B cell (primary cell): Measurements from ENCODE around the gene BRAF. TPM values are rescaled to one million over a fixed set of nuclear protein-coding genes. Genes with fewer than 3 reads are reported as not detected.
"Not testable (repeated sequence)": the region's sequence is repeated elsewhere in the genome, so short reads cannot be mapped to it uniquely, and the experiment has no call there.

Source experiments
- ATAC-seq: fragments of 200-7000 bp; cut with Tn5 transposase; one replicate; pipeline ENCODE4 v1.10.0; 2021; ENCODE audit warnings: low read depth, mild to moderate bottlenecking, moderate number of reproducible peaks, moderate library complexity
- CTCF ChIA-PET: fragments of 350-600 bp; sonication (Branson Sonifier 250); formaldehyde crosslinking; loops from one replicate; lab custom pipeline; 2021; ENCODE audit warnings: antibody characterized with exemption, inconsistent platforms; lab: Charles Lee
- POLR2A ChIA-PET: fragments of 350-600 bp; sonication (Branson Sonifier 250); formaldehyde crosslinking; loops from one replicate; lab custom pipeline; 2021; ENCODE audit warnings: antibody characterized with exemption; lab: Charles Lee
- DNase-seq: peaks from one replicate; pipeline ENCODE4 v3.0.0; 2013
- H2AFZ ChIP-seq: 2 replicates; pipeline ENCODE4 v1.6.1; 2012; ENCODE audit warnings: mild to moderate bottlenecking, low read depth, low read length; ENCODE audit not compliant: insufficient read depth, poor library complexity, severe bottlenecking
- H3K27ac ChIP-seq, 2 donors: 1 replicate in 1 of 2; 2 replicates in 1 of 2; pipeline ENCODE4 v1.5.1; 2012 to 2013; ENCODE audit warnings: low read length in 2 of 2, mild to moderate bottlenecking in 2 of 2, moderate library complexity in 1 of 2
- H3K27me3 ChIP-seq, 4 experiments: fragments of 200-600 bp in 1 of 4; sonication (generic) in 1 of 4; replicated peaks in 1 of 4; 1 replicate in 2 of 4; 2 replicates in 2 of 4; pipeline versions ENCODE4 v1.6.1 to v1.7.0; 2013 to 2016; ENCODE audit warnings: low read length in 3 of 4, mild to moderate bottlenecking in 2 of 4, mixed read lengths in 1 of 4, moderate library complexity in 1 of 4; ENCODE audit not compliant: insufficient read depth in 4 of 4, control insufficient read depth in 3 of 4; ENCODE audit errors: control extremely low read depth in 1 of 4
- H3K36me3 ChIP-seq, 2 experiments: replicated peaks in 1 of 2; 1 replicate in 1 of 2; 2 replicates in 1 of 2; pipeline versions ENCODE4 v1.6.1 to v1.7.1; 2013; ENCODE audit warnings: low read length in 1 of 2; ENCODE audit not compliant: insufficient read depth in 2 of 2, control insufficient read depth in 1 of 2; ENCODE audit errors: control extremely low read depth in 1 of 2, extremely low read depth in 1 of 2
- H3K4me1 ChIP-seq, 2 donors: fragments of 200-600 bp in 1 of 2; sonication (generic) in 1 of 2; 1 replicate in 1 of 2; 2 replicates in 1 of 2; pipeline versions ENCODE4 v1.5.1 to v1.6.1; 2013 to 2017; ENCODE audit warnings: low read length in 2 of 2; ENCODE audit not compliant: control insufficient read depth in 2 of 2, insufficient read depth in 2 of 2
- H3K4me2 ChIP-seq: replicated peaks from 2 replicates; pipeline ENCODE3; 2012; ENCODE audit warnings: mild to moderate bottlenecking, low read depth, low read length; ENCODE audit not compliant: poor library complexity, severe bottlenecking
- H3K4me3 ChIP-seq, 5 experiments: fragments of 200-600 bp in 1 of 5; sonication (generic) in 1 of 5; 1 replicate in 3 of 5; 2 replicates in 2 of 5; pipeline versions ENCODE4 v1.5.1 to v1.7.0; 2011 to 2016; ENCODE audit warnings: low read length in 4 of 5, mild to moderate bottlenecking in 4 of 5, low read depth in 2 of 5, control low read depth in 1 of 5, moderate library complexity in 1 of 5; ENCODE audit not compliant: insufficient read depth in 1 of 5; ENCODE audit errors: control extremely low read depth in 1 of 5, extremely low read depth in 1 of 5
- H3K79me2 ChIP-seq: fragments of 200-600 bp; sonication (generic); one replicate; pipeline ENCODE4 v1.6.0; 2016; ENCODE audit warnings: low read length; ENCODE audit not compliant: control insufficient read depth, insufficient read depth
- H3K9ac ChIP-seq: fragments of 200-600 bp; sonication (generic); 2 replicates; pipeline ENCODE4 v1.6.1; 2017; ENCODE audit warnings: mild to moderate bottlenecking, low read length, moderate library complexity
- H3K9me3 ChIP-seq, 3 donors: one replicate each; pipeline versions ENCODE4 v1.6.1 to v1.7.1; 2013; ENCODE audit warnings: low read length in 2 of 3; ENCODE audit not compliant: control insufficient read depth in 2 of 3, insufficient read depth in 1 of 3; ENCODE audit errors: control extremely low read depth in 1 of 3
- H4K20me1 ChIP-seq: 2 replicates; pipeline ENCODE4 v1.6.0; 2012; ENCODE audit warnings: mild to moderate bottlenecking, low read length; ENCODE audit not compliant: insufficient read depth, control insufficient read depth, poor library complexity, severe bottlenecking
- H3K27ac Mint-ChIP-seq: one replicate; pipeline ENCODE4 v1.8.0; 2021; ENCODE audit warnings: mixed read lengths
- H3K27me3 Mint-ChIP-seq: one replicate; pipeline ENCODE4 v1.8.0; 2021; ENCODE audit warnings: mixed read lengths
- H3K4me1 Mint-ChIP-seq: one replicate; pipeline ENCODE4 v1.8.0; 2021; ENCODE audit warnings: mixed read lengths
- H3K4me3 Mint-ChIP-seq: one replicate; pipeline ENCODE4 v1.8.0; 2021; ENCODE audit warnings: mixed read lengths
- H3K9me3 Mint-ChIP-seq: one replicate; pipeline ENCODE4 v1.8.0; 2022; ENCODE audit warnings: mixed read lengths; ENCODE audit not compliant: insufficient read depth
- CTCF ChIP-seq: fragments of 200-600 bp; IDR thresholded peaks from one replicate; pipeline ENCODE4 v1.8.0; 2022; ENCODE audit warnings: antibody characterized with exemption, mild to moderate bottlenecking
- EZH2 ChIP-seq: IDR thresholded peaks from 2 replicates; pipeline ENCODE4 v1.6.1; 2012; ENCODE audit warnings: borderline replicate concordance, low read depth, mild to moderate bottlenecking, moderate library complexity, low read length; ENCODE audit not compliant: insufficient read depth, poor library complexity, severe bottlenecking
- WGBS: methylation state at CpG from one replicate; pipeline ENCODE4 v1.1.5; 2013; ENCODE audit warnings: missing lambda C conversion rate; ENCODE audit not compliant: insufficient coverage; 5-methylcytosine and 5-hydroxymethylcytosine counted together
- intact Hi-C: fragments of 100-400 bp; cut with micrococcal nuclease; formaldehyde crosslinking; loops from one replicate; pipeline ENCODE4 v1.10.0; 2022
- polyA plus RNA-seq: library from polyadenylated mRNA; depleted of rRNA; stranded (reverse); fragments of >200 nt; gene quantifications from 2 replicates; pipeline ENCODE4 v1.2.3, GENCODE V29; 2012
- total RNA-seq, 2 donors: library from RNA; stranded (reverse); fragments of 120-200 nt in 1 of 2; gene quantifications; 1 replicate in 1 of 2; 2 replicates in 1 of 2; pipeline versions ENCODE4 v1.2.3 to v1.2.4, GENCODE V29; 2013 to 2022

BRAF gene
- total and polyA plus RNA-seq, 2 donors (not counting 1 experiment from before 2014, with no cell fraction given) = 13.5 to 90.9 TPM

GRCh38 chr7:140676956-140677355 is 247.8 kb downstream of the BRAF start:
- Histone ChIP-seq H3K79me2 (peaks cover 40% of the 10 kb centered on the region), H3K4me1 (peaks cover 46 to 54% of the 10 kb centered on the region in 2 donors), H3K36me3 (peaks cover 0 to 24% of the 10 kb centered on the region in 2 experiments), H3K4me2 (peak overlapping the region; percentile 48), H2AFZ (peak overlapping the region; percentile 29), H3K27ac (peak overlapping the region; percentile 41 to 79)
- Mint-ChIP-seq H3K27ac (peak overlapping the region; percentile 91), H3K4me3 (peak overlapping the region; percentile 87), H3K4me1 (peaks cover 51% of the 10 kb centered on the region)
- not testable (repeated sequence) for H4K20me1 ChIP-seq, H3K9me3 ChIP-seq, H3K27me3 ChIP-seq, H3K27me3 Mint-ChIP-seq, H3K9me3 Mint-ChIP-seq, H3K9ac ChIP-seq, H3K4me3 ChIP-seq, DNase-seq, ATAC-seq
- ChIA-PET CTCF (interaction anchor here (1.3 to 4.1 kb wide), 4 partner anchors 21 to 1109 kb away, joined by 3 to 17 read pairs (median 10); no protein-coding TSS in a partner anchor), POLR2A (interaction anchor here (0.5 to 1.1 kb wide), 2 partner anchors 19 to 30 kb away, joined by 4 to 9 read pairs; partner anchors contain the start of gene NDUFB2)
- WGBS = 96% methylated on average over 5 of the region's 11 CpGs
- intact Hi-C loops = loop anchor here (1.0 to 10.0 kb wide), 4 partner anchors 19 to 1332 kb away; partner anchors contain the start of genes FMC1, NDUFB2 and SLC37A3

GRCh38 chr7:140676306-140676705 is 248.4 kb downstream of the BRAF start:
- peaks cover 46 to 54% of the 10 kb centered on the region in 2 donors for H3K4me1 ChIP-seq
- H3K27me3 ChIP-seq = no peaks in the 10 kb centered on the region
- Mint-ChIP-seq H3K27ac (peak overlapping the region; percentile 91), H3K9me3 (no peaks in the 10 kb centered on the region), H3K4me3 (peak overlapping the region; percentile 87), H3K4me1 (peaks cover 52% of the 10 kb centered on the region), H3K27me3 (no peaks in the 10 kb centered on the region)
- H3K9ac ChIP-seq = peak overlapping the region; percentile 1
- peak overlapping the region; percentile 29 for H2AFZ ChIP-seq
- H3K4me2 ChIP-seq = peak overlapping the region; percentile 48
- ATAC-seq (peak; percentile 49), DNase-seq (peak; percentile 83)
- TF ChIP-seq EZH2 (no peak), CTCF (no peak)
- H3K27ac ChIP-seq = peak overlapping the region; percentile 41 to 79
- H3K79me2 ChIP-seq = peaks cover 40% of the 10 kb centered on the region
- H3K36me3 ChIP-seq = peaks cover 0 to 18% of the 10 kb centered on the region in 2 experiments
- H3K4me3 ChIP-seq = peak overlapping the region in 1 of 5 experiments; percentile 34
- H3K9me3 ChIP-seq = peaks cover 0 to 7% (median 0%) of the 10 kb centered on the region in 3 donors
- intact Hi-C loops = loop anchor here (1.0 to 10.0 kb wide), 4 partner anchors 20 to 1332 kb away; partner anchors contain the start of genes FMC1, NDUFB2 and SLC37A3
- H4K20me1 ChIP-seq = no peaks in the 10 kb centered on the region
- 13% methylated on average over 2 of the region's 3 CpGs for WGBS
- POLR2A ChIA-PET = interaction anchor here (0.5 to 1.1 kb wide), 3 partner anchors 20 to 226 kb away, joined by 3 to 9 read pairs (median 4); partner anchors contain the start of gene NDUFB2
- CTCF ChIA-PET = interaction anchor here (0.9 to 4.1 kb wide), 7 partner anchors 8 to 1110 kb away, joined by 3 to 17 read pairs (median 7); partner anchors contain the start of gene NDUFB2
